NB4 (cell line): ENCODE results near the gene DNAJC1.

Experiments
- CTCF ChIP-seq: IDR thresholded peaks from one replicate; pipeline ENCODE4 v1.5.1; 2012; ENCODE audit warnings: low read depth, low read length
- MYC ChIP-seq: IDR thresholded peaks from 2 replicates; pipeline ENCODE4 v1.6.1; 2011; ENCODE audit warnings: low read depth, low read length
- POLR2A ChIP-seq: IDR thresholded peaks from 2 replicates; pipeline ENCODE4 v1.6.1; 2011; ENCODE audit warnings: mild to moderate bottlenecking; ENCODE audit not compliant: insufficient read length; ENCODE audit errors: extremely low read depth

- TF ChIP-seq CTCF (no peak), POLR2A (no peak), MYC (0 out of 2 replicates have a peak, but pooled peaks have one; percentile 11)
Measured at GRCh38 chr10:21807180-21807579, 196.3 kb downstream of the DNAJC1 start.
